Stomach smooth muscle (tissue), 2 donors: ENCODE results near the gene MILR1.

ENCODE experiments used
- H3K27ac ChIP-seq: one replicate; pipeline ENCODE4 v1.7.0; 2013; ENCODE audit warnings: mild to moderate bottlenecking, low read length, inconsistent platforms
- H3K27me3 ChIP-seq, 2 donors: one replicate each; pipeline ENCODE4 v1.7.0; 2013; ENCODE audit warnings: low read length in 2 of 2; ENCODE audit not compliant: insufficient read depth in 2 of 2, control insufficient read depth in 1 of 2
- H3K36me3 ChIP-seq, 2 donors: one replicate each; pipeline ENCODE4 v1.7.0; 2013; ENCODE audit warnings: low read length in 2 of 2; ENCODE audit not compliant: control insufficient read depth in 2 of 2, insufficient read depth in 2 of 2
- H3K4me1 ChIP-seq: one replicate; pipeline ENCODE4 v1.7.0; 2013; ENCODE audit warnings: low read length; ENCODE audit not compliant: control insufficient read depth, insufficient read depth
- H3K4me3 ChIP-seq, 2 donors: one replicate each; pipeline ENCODE4 v1.7.0; 2013; ENCODE audit warnings: low read length in 2 of 2
- H3K9ac ChIP-seq, 2 donors: one replicate each; pipeline ENCODE4 v1.7.0; 2013; ENCODE audit warnings: low read length in 2 of 2, mild to moderate bottlenecking in 1 of 2
- H3K9me3 ChIP-seq, 2 donors: one replicate each; pipeline ENCODE4 v1.7.0; 2013; ENCODE audit warnings: low read length in 2 of 2; ENCODE audit not compliant: control insufficient read depth in 2 of 2
- donor health status: healthy.
- donor health status: Pancreatic carcinoma.

The MILR1 gene

GRCh38 chr17:64502809-64503208, 53.9 kb downstream of the MILR1 start:
- Histone ChIP-seq H3K9me3 (no peaks in the 10 kb centered on the region), H3K4me1 (peaks cover 32% of the 10 kb centered on the region), H3K4me3 (no peak overlapping the region)

GRCh38 chr17:64503341-64503740, 54.4 kb downstream of the MILR1 start:
- no peak overlapping the region for H3K9ac ChIP-seq
- H3K27me3 ChIP-seq: no peaks in the 10 kb centered on the region
- peaks cover 34% of the 10 kb centered on the region for H3K4me1 ChIP-seq
- peaks cover 47 to 66% of the 10 kb centered on the region in 2 donors for H3K36me3 ChIP-seq
- no peaks in the 10 kb centered on the region for H3K9me3 ChIP-seq
- H3K27ac ChIP-seq: no peak overlapping the region
- peak overlapping the region; percentile 23 to 100 for H3K4me3 ChIP-seq

More at GRCh38 chr17:64502809-64503208, 53.9 kb downstream of the MILR1 start:
- Histone ChIP-seq H3K27ac (no peak overlapping the region), H3K36me3 (peaks cover 50 to 67% of the 10 kb centered on the region in 2 donors), H3K27me3 (no peaks in the 10 kb centered on the region), H3K9ac (no peak overlapping the region)

- Histone ChIP-seq H3K4me1 (peaks cover 34% of the 10 kb centered on the region), H3K36me3 (peaks cover 48 to 58% of the 10 kb centered on the region in 2 donors), H3K27me3 (no peaks in the 10 kb centered on the region), H3K4me3 (peak overlapping the region; percentile 98 to 100), H3K9me3 (no peaks in the 10 kb centered on the region), H3K9ac (peak overlapping the region; percentile 100), H3K27ac (peak overlapping the region; percentile 100)
Observed at GRCh38 chr17:64503821-64504768, 55.2 kb downstream of the MILR1 start.

DNA sequence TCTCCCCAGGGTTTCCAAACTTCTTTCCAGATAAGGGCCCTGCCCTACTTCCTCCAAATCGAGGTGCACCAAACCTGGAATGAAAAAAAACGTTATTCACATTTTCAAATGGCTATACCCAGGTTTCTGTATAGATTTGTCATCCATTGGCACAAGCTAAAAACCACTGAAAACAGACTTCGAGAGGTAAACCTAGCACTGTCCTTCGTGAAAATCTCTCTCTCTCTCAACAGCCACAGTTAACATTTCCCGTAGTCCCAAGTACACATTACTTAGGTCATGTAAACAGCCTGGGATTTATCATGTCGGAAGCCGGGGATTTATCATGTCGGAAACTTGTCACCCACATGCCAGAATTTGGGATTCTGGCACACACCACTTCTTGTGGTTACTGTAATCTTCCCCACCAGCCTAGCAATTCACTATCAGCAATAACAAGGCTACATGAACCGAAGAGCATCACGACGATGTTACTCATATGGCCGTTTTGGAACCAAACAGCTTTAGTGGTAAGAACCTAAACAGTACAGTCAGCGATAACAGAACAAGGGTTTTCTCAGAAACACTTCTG, 55.9 kb downstream of the MILR1 start:
- Histone ChIP-seq H3K27me3 (no peaks in the 10 kb centered on the region), H3K27ac (peak overlapping the region; percentile 100), H3K9ac (peak overlapping the region; percentile 100), H3K9me3 (no peaks in the 10 kb centered on the region), H3K36me3 (peaks cover 49 to 53% of the 10 kb centered on the region in 2 donors), H3K4me1 (peaks cover 32% of the 10 kb centered on the region), H3K4me3 (peak overlapping the region; percentile 98 to 100)

- peaks cover 43 to 51% of the 10 kb centered on the region in 2 donors for H3K36me3 ChIP-seq
- no peaks in the 10 kb centered on the region for H3K27me3 ChIP-seq
- H3K4me3 ChIP-seq: peak overlapping the region; percentile 98 to 100
- H3K4me1 ChIP-seq: peaks cover 29% of the 10 kb centered on the region
- H3K9ac ChIP-seq: peak overlapping the region; percentile 100
- no peaks in the 10 kb centered on the region for H3K9me3 ChIP-seq
- H3K27ac ChIP-seq: peak overlapping the region; percentile 100
Observed at GRCh38 chr17:64505340-64506200, 56.7 kb downstream of the MILR1 start.

- peaks cover 38 to 45% of the 10 kb centered on the region in 2 donors for H3K36me3 ChIP-seq
- no peaks in the 10 kb centered on the region for H3K27me3 ChIP-seq
- H3K4me3 ChIP-seq: peak within 1 kb of the TSS; percentile 98 to 100
- no peaks in the 10 kb centered on the region for H3K9me3 ChIP-seq
- H3K4me1 ChIP-seq: peaks cover 29% of the 10 kb centered on the region
- peak within 1 kb of the TSS; percentile 100 for H3K27ac ChIP-seq
- H3K9ac ChIP-seq: peak within 1 kb of the TSS; percentile 100
Observed at GRCh38 chr17:64506201-64506575, 57.3 kb downstream of the MILR1 start, which contains the start of gene DDX5. TSS of gene DDX5 (minus strand) at chr17:64506289. CDS start at chr17:64506119, 170 bp downstream.

- Histone ChIP-seq H3K4me1 (peaks cover 24% of the 10 kb centered on the region), H3K27me3 (no peaks in the 10 kb centered on the region), H3K27ac (peak within 1 kb of the TSS; percentile 100), H3K36me3 (peaks cover 32 to 45% of the 10 kb centered on the region in 2 donors), H3K4me3 (peak within 1 kb of the TSS; percentile 98 to 100), H3K9ac (peak within 1 kb of the TSS; percentile 100), H3K9me3 (no peaks in the 10 kb centered on the region)
Observed at GRCh38 chr17:64506576-64507412, 57.9 kb downstream of the MILR1 start, which contains the start of gene CEP95. TSS of gene CEP95 (plus strand) at chr17:64506977. CDS start at chr17:64507098, 121 bp downstream.

DNA sequence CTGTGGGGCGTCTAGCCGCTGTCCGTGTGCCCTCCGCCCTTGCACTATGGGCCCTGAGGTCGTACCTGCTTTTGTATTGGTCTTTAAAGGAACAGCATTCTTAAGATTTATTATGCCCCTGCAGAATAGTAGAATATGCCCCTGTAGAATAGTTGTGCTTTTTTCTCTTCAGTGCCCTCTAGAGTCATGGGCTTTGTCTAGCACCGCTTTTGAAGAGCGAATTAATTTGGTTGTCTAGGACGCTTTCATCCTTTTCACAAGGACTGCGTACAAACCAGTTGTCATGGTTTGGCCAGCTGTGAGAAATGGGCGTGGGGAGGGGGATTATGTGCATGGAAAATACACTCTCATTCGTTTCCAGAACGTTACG, 58.5 kb downstream of the MILR1 start:
- H3K36me3 ChIP-seq: peaks cover 28 to 43% of the 10 kb centered on the region in 2 donors
- H3K27ac ChIP-seq: peak overlapping the region; percentile 100
- peak overlapping the region; percentile 98 to 100 for H3K4me3 ChIP-seq
- no peaks in the 10 kb centered on the region for H3K9me3 ChIP-seq
- peak overlapping the region; percentile 100 for H3K9ac ChIP-seq
- H3K27me3 ChIP-seq: no peaks in the 10 kb centered on the region
- peaks cover 21% of the 10 kb centered on the region for H3K4me1 ChIP-seq

GRCh38 chr17:64508683-64509082, 59.8 kb downstream of the MILR1 start:
- Histone ChIP-seq H3K36me3 (peaks cover 15 to 40% of the 10 kb centered on the region in 2 donors), H3K9me3 (no peaks in the 10 kb centered on the region), H3K4me3 (peak overlapping the region in 1 of 2 donors; percentile 100)

More at GRCh38 chr17:64508683-64509082, 59.8 kb downstream of the MILR1 start:
- peaks cover 14% of the 10 kb centered on the region for H3K4me1 ChIP-seq
- H3K27ac ChIP-seq: no peak overlapping the region
- H3K9ac ChIP-seq: no peak overlapping the region
- H3K27me3 ChIP-seq: no peaks in the 10 kb centered on the region
